Esophagus squamous epithelium (tissue), 5 donors: Measurements from ENCODE around the gene PLOD1. TPM values are rescaled to one million over a fixed set of nuclear protein-coding genes. Genes with fewer than 3 reads are reported as not detected.

ENCODE experiments used
- DNase-seq: peaks from one replicate; lab custom pipeline; 2025; lab: John Stamatoyannopoulos, UW
- H3K27ac ChIP-seq, 4 donors: fragments of 200-600 bp; sonication (generic); one replicate each; pipeline ENCODE4 v1.5.1; 2016 to 2019; ENCODE audit warnings: mild to moderate bottlenecking in 1 of 4
- H3K27me3 ChIP-seq, 4 donors: fragments of 200-600 bp; sonication (generic); 1 replicate in 3 of 4; 2 replicates in 1 of 4; pipeline versions ENCODE4 v1.5.1 to v1.6.0; 2017 to 2021; ENCODE audit warnings: antibody characterized with exemption in 1 of 4
- H3K36me3 ChIP-seq, 3 donors: fragments of 200-600 bp; sonication (generic); one replicate each; pipeline ENCODE4 v1.5.1; 2016 to 2019
- H3K4me1 ChIP-seq, 3 donors: fragments of 200-600 bp; sonication (generic); one replicate each; pipeline ENCODE4 v1.5.1; 2017 to 2019
- H3K4me3 ChIP-seq, 4 donors: fragments of 200-600 bp; sonication (generic); 1 replicate in 3 of 4; 2 replicates in 1 of 4; pipeline ENCODE4 v1.5.1; 2016 to 2019; ENCODE audit warnings: mild to moderate bottlenecking in 2 of 4, moderate library complexity in 1 of 4
- H3K9me3 ChIP-seq, 3 donors: fragments of 200-600 bp; sonication (generic); one replicate each; pipeline ENCODE4 v1.5.1; 2016 to 2019
- POLR2A ChIP-seq, 4 donors: fragments of 450-650 bp; IDR thresholded peaks; one replicate each; pipeline ENCODE4 v1.6.1; 2017; ENCODE audit warnings: antibody characterized with exemption in 4 of 4, mild to moderate bottlenecking in 4 of 4, moderate library complexity in 3 of 4
- WGBS, 2 donors: methylation state at CpG; one replicate each; pipeline ENCODE4 v1.1.5; 2018; 5-methylcytosine and 5-hydroxymethylcytosine counted together
- intact Hi-C: fragments of 100-400 bp; cut with DNase I; formaldehyde crosslinking; loops from one replicate; pipeline ENCODE4 v1.15.0; 2022
- total RNA-seq, 4 donors: library from RNA; depleted of rRNA; stranded (reverse); fragments of >200 nt; gene quantifications; one replicate each; pipeline ENCODE4 v1.1.0, GENCODE V29; 2016
- TF ChIP-seq, protein P1 (sequence below), 6 experiments: fragments of 450-650 bp in 4 of 6; fragments of 200-600 bp in 2 of 6; sonication (generic) in 2 of 6; IDR thresholded peaks; one replicate each; pipeline ENCODE4 v1.5.1; 2016 to 2019; ENCODE audit warnings: antibody characterized with exemption in 6 of 6, mild to moderate bottlenecking in 4 of 6, moderate library complexity in 4 of 6
- donor health status: DM: yes; HTN: yes; CAD: no.

The PLOD1 gene
- total RNA-seq, 4 donors from 2014 or later: 29.8 to 38.1 (median 34.3) TPM

DNA sequence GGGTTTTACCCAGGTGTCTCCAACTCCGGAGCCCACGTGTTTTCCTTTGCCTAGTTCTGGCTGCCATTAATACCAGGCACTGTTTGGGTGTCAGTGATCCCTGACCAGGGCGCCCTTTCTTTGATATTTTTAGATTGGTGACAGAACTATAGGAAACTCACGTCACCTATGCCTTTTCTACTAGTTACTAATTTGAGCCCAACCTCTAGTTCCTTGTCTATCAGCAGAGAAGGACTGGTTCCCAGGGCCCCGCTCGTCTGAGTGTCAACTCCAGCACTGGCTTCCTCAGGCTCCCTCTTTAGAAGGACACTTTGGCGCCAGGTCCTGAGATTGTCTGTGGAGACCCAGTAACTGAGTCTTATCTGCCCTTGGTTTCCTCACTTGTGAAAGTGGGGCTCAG lies 55.2 kb downstream of the PLOD1 start:
- Histone ChIP-seq H3K27me3 (no peaks in the 10 kb centered on the region), H3K4me3 (no peak overlapping the region), H3K4me1 (peaks cover 0 to 37% (median 3%) of the 10 kb centered on the region in 3 donors), H3K9me3 (no peaks in the 10 kb centered on the region), H3K27ac (peak overlapping the region; percentile 13 to 83 (median 66)), H3K36me3 (peaks cover 17 to 99% (median 52%) of the 10 kb centered on the region in 3 donors)
- no peak for DNase-seq
- intact Hi-C loops: no loop called here
- WGBS, 2 donors: 89 to 90% methylated on average over 7 of the region's 7 CpGs
- TF ChIP-seq POLR2A (IDR thresholded peaks at IDR 0.05): no peak
- TF ChIP-seq, protein P1, sequence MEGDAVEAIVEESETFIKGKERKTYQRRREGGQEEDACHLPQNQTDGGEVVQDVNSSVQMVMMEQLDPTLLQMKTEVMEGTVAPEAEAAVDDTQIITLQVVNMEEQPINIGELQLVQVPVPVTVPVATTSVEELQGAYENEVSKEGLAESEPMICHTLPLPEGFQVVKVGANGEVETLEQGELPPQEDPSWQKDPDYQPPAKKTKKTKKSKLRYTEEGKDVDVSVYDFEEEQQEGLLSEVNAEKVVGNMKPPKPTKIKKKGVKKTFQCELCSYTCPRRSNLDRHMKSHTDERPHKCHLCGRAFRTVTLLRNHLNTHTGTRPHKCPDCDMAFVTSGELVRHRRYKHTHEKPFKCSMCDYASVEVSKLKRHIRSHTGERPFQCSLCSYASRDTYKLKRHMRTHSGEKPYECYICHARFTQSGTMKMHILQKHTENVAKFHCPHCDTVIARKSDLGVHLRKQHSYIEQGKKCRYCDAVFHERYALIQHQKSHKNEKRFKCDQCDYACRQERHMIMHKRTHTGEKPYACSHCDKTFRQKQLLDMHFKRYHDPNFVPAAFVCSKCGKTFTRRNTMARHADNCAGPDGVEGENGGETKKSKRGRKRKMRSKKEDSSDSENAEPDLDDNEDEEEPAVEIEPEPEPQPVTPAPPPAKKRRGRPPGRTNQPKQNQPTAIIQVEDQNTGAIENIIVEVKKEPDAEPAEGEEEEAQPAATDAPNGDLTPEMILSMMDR (IDR thresholded peaks at IDR 0.05): no peak

DNA sequence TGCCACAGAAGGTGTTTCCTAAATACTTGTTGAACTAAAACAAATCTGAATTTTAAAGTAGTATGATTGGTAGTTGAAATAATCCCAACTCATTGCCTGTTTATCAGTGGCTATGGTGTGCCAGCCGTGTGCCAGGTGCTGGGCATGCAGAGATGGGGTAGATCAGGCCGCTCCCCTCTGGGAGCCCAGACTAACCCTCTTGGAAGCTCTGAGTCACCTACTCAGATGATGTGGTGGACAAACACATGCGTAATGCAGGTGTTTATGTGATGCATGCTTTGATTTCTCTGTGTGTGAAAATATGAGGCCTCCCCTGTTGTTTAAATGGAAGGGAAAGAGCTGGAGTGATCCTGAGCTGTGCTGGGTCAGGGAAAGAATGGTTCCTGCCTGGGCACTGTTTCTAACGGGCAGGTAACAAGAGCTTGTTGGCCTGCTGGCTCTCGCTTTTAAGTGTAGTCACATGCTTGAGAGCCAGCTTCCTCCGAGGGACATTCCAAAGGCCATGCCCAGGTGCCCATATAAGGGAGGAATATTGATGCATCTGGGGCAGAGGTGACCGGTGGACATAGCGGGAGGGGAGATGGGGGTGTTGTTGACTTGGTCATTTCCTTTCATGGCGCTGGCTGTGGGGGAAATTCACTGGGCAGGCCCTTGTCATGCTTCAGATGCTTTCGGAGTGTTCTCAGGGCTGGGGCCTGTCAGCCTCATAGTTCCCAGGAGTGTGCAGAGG lies 56.0 kb downstream of the PLOD1 start:
- peaks cover 0 to 32% (median 3%) of the 10 kb centered on the region in 3 donors for H3K4me1 ChIP-seq
- H3K36me3 ChIP-seq: peaks cover 17 to 99% (median 52%) of the 10 kb centered on the region in 3 donors
- 69 to 90% methylated on average over 7 to 9 of the region's 10 CpGs for WGBS, 2 donors

DNA sequence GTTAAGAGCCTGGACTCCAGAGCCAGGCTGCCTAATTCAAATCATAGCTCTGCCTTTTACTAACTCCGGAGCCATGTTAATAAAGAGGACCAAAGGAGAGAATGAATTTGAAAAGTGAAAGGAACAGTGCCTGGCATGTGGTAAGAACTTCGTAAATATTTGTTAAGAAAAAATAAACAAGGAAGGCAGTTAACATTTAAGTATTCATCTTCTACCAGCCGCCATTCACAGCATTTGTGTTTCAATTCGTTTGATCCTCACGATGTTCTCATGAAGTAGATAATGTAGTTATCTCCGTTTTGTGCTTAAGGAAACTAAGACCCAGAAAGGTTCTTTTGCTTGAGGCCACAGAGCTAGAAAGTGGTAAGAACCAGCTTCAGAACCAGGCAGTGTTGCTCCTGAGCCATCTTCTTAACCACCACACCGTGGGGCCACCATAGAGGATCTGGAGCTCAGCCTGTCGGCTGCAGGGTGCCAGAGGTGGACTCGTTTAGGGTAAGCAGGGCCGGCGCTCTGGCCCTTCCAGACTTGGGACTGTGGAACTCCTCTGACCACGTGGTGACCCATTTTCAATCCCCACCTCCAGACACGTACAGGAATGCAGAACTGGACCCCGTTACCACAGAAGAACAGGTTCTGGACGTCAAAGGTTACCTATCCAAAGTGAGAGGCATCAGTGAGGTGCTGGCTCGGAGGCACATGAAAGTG lies 57.6 kb downstream of the PLOD1 start:
- intact Hi-C loops: no loop called here
- H3K27me3 ChIP-seq: no peaks in the 10 kb centered on the region
- H3K9me3 ChIP-seq: no peaks in the 10 kb centered on the region
- no peak for DNase-seq
- H3K4me3 ChIP-seq: no peak overlapping the region
- H3K36me3 ChIP-seq: peaks cover 23 to 99% (median 50%) of the 10 kb centered on the region in 3 donors
- TF ChIP-seq, protein P1 (IDR thresholded peaks at IDR 0.05): no peak
- no peak for TF ChIP-seq POLR2A (IDR thresholded peaks at IDR 0.05)
- H3K27ac ChIP-seq: peak overlapping the region in 1 of 4 donors; percentile 21
- 71 to 77% methylated on average over 10 to 11 of the region's 16 CpGs for WGBS, 2 donors
- peaks cover 0 to 18% (median 3%) of the 10 kb centered on the region in 3 donors for H3K4me1 ChIP-seq

More for the DNA sequence above, 56.0 kb downstream of the PLOD1 start:
- DNase-seq: no peak
- H3K27ac ChIP-seq: peak overlapping the region; percentile 13 to 83 (median 66)
- no peak for TF ChIP-seq POLR2A (IDR thresholded peaks at IDR 0.05)
- TF ChIP-seq, protein P1 (IDR thresholded peaks at IDR 0.05): no peak
- no peaks in the 10 kb centered on the region for H3K9me3 ChIP-seq
- no peaks in the 10 kb centered on the region for H3K27me3 ChIP-seq
- intact Hi-C loops: no loop called here
- no peak overlapping the region for H3K4me3 ChIP-seq

DNA sequence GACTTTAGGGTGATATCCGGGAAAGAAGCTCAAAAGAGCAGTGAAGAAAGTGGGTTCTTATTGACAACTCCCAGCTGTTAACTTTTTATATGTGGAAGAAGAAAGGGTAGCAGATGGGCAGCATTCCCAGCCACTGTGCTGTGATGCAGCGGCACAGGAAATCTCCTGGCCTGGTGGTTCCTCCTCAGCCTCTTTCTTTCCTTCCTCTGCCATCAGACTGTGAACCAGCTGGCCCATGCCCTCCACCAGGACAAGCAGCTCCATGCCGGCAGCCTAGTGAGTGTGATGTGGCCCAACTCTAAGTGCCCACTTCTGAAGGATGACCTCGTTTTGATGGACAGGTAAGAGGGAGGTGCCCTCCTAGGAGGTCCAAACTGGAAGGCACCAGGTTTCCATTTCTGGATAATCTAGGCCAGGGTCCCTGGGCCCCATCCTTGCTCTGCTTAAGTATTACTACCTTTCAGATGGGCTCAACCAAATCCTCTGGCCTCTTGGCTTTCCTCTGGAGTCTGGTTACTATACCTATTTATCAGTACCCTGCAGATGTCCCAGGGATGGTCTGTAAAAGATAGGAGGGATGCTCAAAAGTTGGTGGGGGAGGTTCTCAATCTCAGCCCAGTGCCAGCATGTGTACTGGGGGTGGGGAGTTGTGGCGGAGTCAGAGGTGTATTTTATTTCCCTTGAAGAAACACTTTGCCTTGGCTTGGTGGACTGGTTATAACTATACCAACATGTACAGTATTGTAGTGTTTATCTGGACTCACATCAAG lies 62.7 kb downstream of the PLOD1 start:
- H3K27me3 ChIP-seq: no peaks in the 10 kb centered on the region
- 80 to 88% methylated on average over 3 to 5 of the region's 5 CpGs for WGBS, 2 donors
- peaks cover 29 to 100% (median 63%) of the 10 kb centered on the region in 3 donors for H3K36me3 ChIP-seq
- intact Hi-C loops: no loop called here
- H3K9me3 ChIP-seq: no peaks in the 10 kb centered on the region
- TF ChIP-seq, protein P1 (IDR thresholded peaks at IDR 0.05): no peak
- TF ChIP-seq POLR2A (IDR thresholded peaks at IDR 0.05): no peak
- no peak for DNase-seq
- peaks cover 0 to 6% (median 4%) of the 10 kb centered on the region in 3 donors for H3K4me1 ChIP-seq
- H3K4me3 ChIP-seq: no peak overlapping the region
- no peak overlapping the region for H3K27ac ChIP-seq
